OCI-LY7 (cell line): ENCODE measurements around the gene CHN2. TPM values are rescaled to one million over a fixed set of nuclear protein-coding genes. Genes with fewer than 3 reads are reported as not detected.

Experiments
- BruUV-seq: library from RNA; stranded (reverse); fragments of 400-500 nt; replicated peaks from 2 replicates; lab custom pipeline; 2021; lab: Mats Ljungman, UMichigan
- CTCF ChIA-PET: fragments of 300-600 bp; sonication (Branson Sonifier 250); formaldehyde crosslinking; loops from one replicate; lab custom pipeline; 2022; ENCODE audit warnings: antibody characterized with exemption; ENCODE audit not compliant: unreplicated experiment; lab: Charles Lee
- POLR2A ChIA-PET: fragments of 300-600 bp; sonication (Branson Sonifier 250); formaldehyde crosslinking; loops from one replicate; lab custom pipeline; 2022; ENCODE audit warnings: antibody characterized with exemption; lab: Charles Lee
- DNase-seq: peaks from one replicate; pipeline ENCODE4 v3.0.0-alpha.2; 2015; ENCODE audit warnings: low spot score
- H2AFZ ChIP-seq: fragments of 200-600 bp; sonication (generic), shearing (Covaris generic); 2 replicates; pipeline ENCODE4 v1.6.1; 2014; ENCODE audit warnings: mild to moderate bottlenecking, antibody characterized with exemption, low read length, moderate library complexity
- H3K27ac ChIP-seq: fragments of 200-600 bp; sonication (generic); 2 replicates; pipeline ENCODE4 v1.5.1; 2014; ENCODE audit warnings: mixed run types, low read depth, mild to moderate bottlenecking, moderate library complexity, low read length, inconsistent platforms; ENCODE audit not compliant: poor library complexity, severe bottlenecking
- H3K36me3 ChIP-seq: fragments of 200-600 bp; sonication (generic); 2 replicates; pipeline ENCODE4 v1.6.1; 2014; ENCODE audit warnings: mild to moderate bottlenecking, antibody characterized with exemption, low read length, moderate library complexity, mixed read lengths; ENCODE audit not compliant: insufficient read depth
- H3K4me1 ChIP-seq: fragments of 200-600 bp; sonication (generic); 2 replicates; pipeline ENCODE4 v1.5.1; 2014; ENCODE audit warnings: mild to moderate bottlenecking, low read length; ENCODE audit not compliant: insufficient read depth, poor library complexity, severe bottlenecking
- H3K4me2 ChIP-seq: fragments of 200-600 bp; sonication (generic); 2 replicates; pipeline ENCODE4 v1.6.1; 2014; ENCODE audit warnings: mild to moderate bottlenecking, low read length
- H3K4me3 ChIP-seq: fragments of 200-600 bp; sonication (generic); 2 replicates; pipeline ENCODE4 v1.5.1; 2014; ENCODE audit warnings: mild to moderate bottlenecking, low read depth, low read length; ENCODE audit not compliant: poor library complexity, severe bottlenecking
- H3K79me2 ChIP-seq: fragments of 200-600 bp; sonication (generic); 2 replicates; pipeline ENCODE4 v1.6.1; 2016; ENCODE audit warnings: low read depth, mild to moderate bottlenecking, low read length, moderate library complexity, mixed read lengths; ENCODE audit not compliant: insufficient read depth
- H3K9me2 ChIP-seq: fragments of 200-600 bp; sonication (generic); 2 replicates; pipeline ENCODE4 v1.6.1; 2016; ENCODE audit warnings: mild to moderate bottlenecking, low read length, mixed read lengths; ENCODE audit not compliant: insufficient read depth
- H3K9me3 ChIP-seq: fragments of 200-600 bp; sonication (generic); 2 replicates; pipeline ENCODE4 v1.6.1; 2014; ENCODE audit warnings: mild to moderate bottlenecking, mixed run types, low read length, mixed read lengths
- H4K20me1 ChIP-seq: fragments of 200-600 bp; sonication (generic); 2 replicates; pipeline ENCODE4 v1.6.1; 2014; ENCODE audit warnings: mild to moderate bottlenecking, antibody characterized with exemption, low read length, moderate library complexity, mixed read lengths; ENCODE audit not compliant: insufficient read depth
- EZH2phosphoT487 ChIP-seq: fragments of 200-600 bp; sonication (generic); IDR thresholded peaks from 2 replicates; pipeline ENCODE4 v1.6.1; 2018; ENCODE audit warnings: low read depth, borderline replicate concordance, mild to moderate bottlenecking, mixed run types, antibody characterized with exemption, low read length, moderate library complexity, mixed read lengths
- intact Hi-C: fragments of 100-400 bp; cut with micrococcal nuclease; formaldehyde crosslinking; loops from one replicate; pipeline ENCODE4 v1.10.0; 2022; ENCODE audit not compliant: unreplicated experiment
- total RNA-seq, 2 experiments: library from RNA; depleted of rRNA in 1 of 2; stranded (reverse); fragments of >200 nt in 1 of 2; shearing (Covaris generic) in 1 of 2; gene quantifications; 2 replicates each; pipeline ENCODE4 v1.2.3, GENCODE V29; 2014 to 2022
- TF ChIP-seq, protein P1 (sequence below): fragments of 200-600 bp; sonication (generic); conservative IDR thresholded peaks from 2 replicates; pipeline ENCODE4 v1.5.1; 2014; ENCODE audit warnings: mild to moderate bottlenecking, antibody characterized with exemption, low read length, moderate library complexity, mixed read lengths

The CHN2 gene
- total RNA-seq, 2 experiments from 2014 or later = not detected

DNA sequence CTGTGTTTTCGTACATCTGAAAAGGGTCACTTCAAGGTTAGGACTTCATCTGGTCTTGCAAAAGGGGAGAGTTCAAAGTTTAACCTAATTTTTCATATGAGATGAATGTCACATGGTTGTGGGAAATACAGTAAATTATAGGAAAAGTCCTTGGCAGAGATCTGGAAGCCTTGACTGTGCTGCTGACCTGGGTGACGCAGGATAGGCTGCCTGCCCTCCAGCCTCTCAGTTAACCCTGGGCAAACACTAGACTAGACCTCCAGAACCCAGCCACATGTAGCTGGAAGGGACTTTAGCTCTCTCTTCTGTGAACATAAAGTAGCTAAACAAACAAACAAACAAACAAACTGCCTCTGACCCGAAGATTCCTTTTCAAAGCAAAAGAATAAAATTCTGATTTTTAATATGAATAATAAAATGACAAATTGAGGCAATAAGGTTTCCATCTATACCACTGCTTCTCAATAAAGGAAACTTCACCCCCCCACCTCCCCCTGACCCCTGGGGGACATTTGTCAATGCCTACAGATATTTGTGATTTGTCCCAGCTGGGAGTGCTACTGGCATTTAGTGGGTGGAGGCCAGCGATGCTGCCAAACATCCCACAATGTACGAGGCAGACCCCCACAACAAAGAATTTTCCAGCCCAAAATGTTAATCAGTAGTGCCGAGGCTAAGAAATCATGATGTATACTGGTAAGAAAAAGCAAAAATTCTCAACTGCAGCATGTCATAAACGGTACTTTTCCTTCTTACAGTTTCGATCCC lies 293.8 kb downstream of the CHN2 start:
- no peak for DNase-seq
- Histone ChIP-seq H3K4me1 (no peaks in the 10 kb centered on the region), H3K4me2 (no peak overlapping the region), H3K36me3 (no peaks in the 10 kb centered on the region), H3K27ac (no peak overlapping the region), H4K20me1 (no peaks in the 10 kb centered on the region), H3K9me2 (no peaks in the 10 kb centered on the region), H3K79me2 (no peaks in the 10 kb centered on the region), H2AFZ (no peak overlapping the region), H3K9me3 (no peaks in the 10 kb centered on the region), H3K4me3 (no peak overlapping the region)
- intact Hi-C loops = no loop called here
- BruUV-seq = no TSS peak
- CTCF ChIA-PET = no interaction called here
- TF ChIP-seq, protein P1, sequence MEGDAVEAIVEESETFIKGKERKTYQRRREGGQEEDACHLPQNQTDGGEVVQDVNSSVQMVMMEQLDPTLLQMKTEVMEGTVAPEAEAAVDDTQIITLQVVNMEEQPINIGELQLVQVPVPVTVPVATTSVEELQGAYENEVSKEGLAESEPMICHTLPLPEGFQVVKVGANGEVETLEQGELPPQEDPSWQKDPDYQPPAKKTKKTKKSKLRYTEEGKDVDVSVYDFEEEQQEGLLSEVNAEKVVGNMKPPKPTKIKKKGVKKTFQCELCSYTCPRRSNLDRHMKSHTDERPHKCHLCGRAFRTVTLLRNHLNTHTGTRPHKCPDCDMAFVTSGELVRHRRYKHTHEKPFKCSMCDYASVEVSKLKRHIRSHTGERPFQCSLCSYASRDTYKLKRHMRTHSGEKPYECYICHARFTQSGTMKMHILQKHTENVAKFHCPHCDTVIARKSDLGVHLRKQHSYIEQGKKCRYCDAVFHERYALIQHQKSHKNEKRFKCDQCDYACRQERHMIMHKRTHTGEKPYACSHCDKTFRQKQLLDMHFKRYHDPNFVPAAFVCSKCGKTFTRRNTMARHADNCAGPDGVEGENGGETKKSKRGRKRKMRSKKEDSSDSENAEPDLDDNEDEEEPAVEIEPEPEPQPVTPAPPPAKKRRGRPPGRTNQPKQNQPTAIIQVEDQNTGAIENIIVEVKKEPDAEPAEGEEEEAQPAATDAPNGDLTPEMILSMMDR = no peak
- no peak for TF ChIP-seq EZH2phosphoT487
- POLR2A ChIA-PET = no interaction called here

GRCh38 chr7:29488977-29489376 lies 294.4 kb downstream of the CHN2 start:
- Histone ChIP-seq H2AFZ (no peak overlapping the region), H3K79me2 (no peaks in the 10 kb centered on the region), H3K9me2 (no peaks in the 10 kb centered on the region), H4K20me1 (no peaks in the 10 kb centered on the region), H3K4me1 (no peaks in the 10 kb centered on the region), H3K4me2 (no peak overlapping the region), H3K9me3 (no peaks in the 10 kb centered on the region), H3K36me3 (no peaks in the 10 kb centered on the region), H3K27ac (no peak overlapping the region), H3K4me3 (no peak overlapping the region)
- CTCF ChIA-PET = no interaction called here
- BruUV-seq = no TSS peak
- DNase-seq = no peak
- intact Hi-C loops = no loop called here
- POLR2A ChIA-PET = no interaction called here
- TF ChIP-seq, protein P1 = no peak
- no peak for TF ChIP-seq EZH2phosphoT487

DNA sequence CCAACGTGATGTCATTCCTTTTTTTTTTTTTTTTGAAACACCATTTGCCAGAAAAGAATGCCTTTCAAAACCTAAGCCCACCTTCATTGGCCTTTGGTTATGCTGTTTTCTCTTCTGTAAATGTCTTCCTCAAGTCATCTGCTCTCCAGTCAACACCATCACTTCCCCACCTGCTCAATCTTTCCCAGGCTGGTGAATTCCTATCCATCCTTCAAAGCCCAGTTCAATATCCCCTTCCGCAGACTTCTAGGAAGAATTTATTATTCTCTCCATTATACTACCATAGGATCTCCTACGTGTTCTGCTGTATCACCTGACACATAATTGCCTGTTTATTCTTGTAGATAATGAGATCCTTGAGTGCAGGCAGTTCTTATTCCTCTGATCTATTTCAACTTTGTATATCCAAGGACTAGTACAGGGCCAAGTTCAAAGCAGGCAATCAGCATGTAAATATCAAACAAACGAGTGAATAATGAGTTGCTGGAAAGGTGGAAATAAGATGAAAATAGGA lies 295.6 kb downstream of the CHN2 start:
- Histone ChIP-seq H3K4me3 (no peak overlapping the region), H3K27ac (no peak overlapping the region), H3K79me2 (no peaks in the 10 kb centered on the region), H3K4me2 (no peak overlapping the region), H3K9me3 (no peaks in the 10 kb centered on the region), H3K9me2 (no peaks in the 10 kb centered on the region), H2AFZ (no peak overlapping the region), H4K20me1 (no peaks in the 10 kb centered on the region), H3K4me1 (no peaks in the 10 kb centered on the region), H3K36me3 (no peaks in the 10 kb centered on the region)
- BruUV-seq = no TSS peak
- TF ChIP-seq, protein P1 = no peak
- no peak for TF ChIP-seq EZH2phosphoT487
- CTCF ChIA-PET = no interaction called here
- DNase-seq = no peak
- intact Hi-C loops = no loop called here
- POLR2A ChIA-PET = no interaction called here
